HG03378 (cell line): ENCODE data around the gene GASK1A.

Source experiments
- ATAC-seq: cut with Tn5 transposase; IDR thresholded peaks from one replicate; pipeline ENCODE4 v1.9.1; 2021; ENCODE audit warnings: mild to moderate bottlenecking, moderate library complexity; ENCODE audit not compliant: unreplicated experiment

The GASK1A gene

DNA sequence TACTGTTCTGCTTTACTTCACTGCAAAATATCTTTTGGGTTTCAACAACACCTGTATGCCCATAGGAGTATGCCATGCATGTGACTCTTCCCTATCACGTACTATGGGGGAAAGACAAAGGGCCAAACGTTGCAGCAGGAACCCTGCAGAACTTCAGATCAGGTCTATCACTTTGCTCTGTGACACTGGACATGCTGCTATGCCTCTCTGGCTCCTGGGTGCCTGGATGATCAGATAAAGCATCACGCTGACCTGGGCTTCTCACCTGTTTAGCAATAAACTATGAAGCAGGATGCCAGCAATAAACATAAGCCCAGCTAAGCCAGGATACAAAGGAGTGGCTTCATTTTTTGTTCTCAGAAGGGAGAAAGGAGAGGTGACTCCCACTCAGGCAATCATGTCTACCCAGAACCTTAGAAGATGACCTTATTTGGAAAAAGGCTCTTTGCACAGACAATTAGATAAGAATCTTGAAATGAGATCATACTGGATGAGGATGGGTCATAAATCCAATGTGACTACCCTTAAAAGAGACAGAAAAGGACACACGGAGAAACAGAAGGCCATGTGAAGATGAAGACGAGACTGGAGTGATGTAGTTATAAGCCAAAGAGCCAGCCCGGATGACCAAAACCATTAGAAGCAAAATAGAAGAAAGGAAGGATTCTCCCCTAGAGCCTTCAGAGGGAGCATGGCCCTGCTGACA lies 107.5 kb downstream of the GASK1A start:
- ATAC-seq: no peak

DNA sequence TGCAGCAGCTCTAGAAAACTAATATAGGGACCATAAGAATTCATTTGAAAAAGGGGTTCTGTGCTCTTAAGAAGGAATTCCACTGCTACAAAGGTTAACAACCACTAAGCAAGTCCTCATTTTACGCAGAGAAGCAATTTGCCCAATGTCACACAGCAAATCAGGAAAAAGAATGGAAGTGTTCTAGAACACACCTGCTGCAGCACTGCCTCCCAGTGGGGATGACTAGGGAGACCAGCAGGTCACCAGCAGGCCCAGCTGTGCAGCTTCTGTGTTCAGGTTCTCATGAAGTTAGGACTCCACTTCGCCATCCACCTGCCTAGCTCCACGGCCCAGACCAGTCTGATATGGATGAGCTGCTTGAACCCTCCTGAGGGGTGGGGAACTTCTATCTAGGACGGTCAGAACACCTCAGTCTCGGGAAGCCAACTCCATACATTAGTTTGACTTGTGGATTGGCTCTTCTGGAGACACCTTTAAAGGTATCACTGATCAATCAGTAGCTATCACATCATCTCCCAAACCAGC lies 108.2 kb downstream of the GASK1A start:
- no peak for ATAC-seq

GRCh38 chr3:43089081-43089480 lies 110.0 kb downstream of the GASK1A start:
- no peak for ATAC-seq

- no peak for ATAC-seq
Measured at GRCh38 chr3:43090238-43090637, 111.1 kb downstream of the GASK1A start.

- ATAC-seq: no peak
Measured at GRCh38 chr3:43091481-43091880, 112.4 kb downstream of the GASK1A start.

GRCh38 chr3:43093006-43093405 lies 113.9 kb downstream of the GASK1A start:
- no peak for ATAC-seq

DNA sequence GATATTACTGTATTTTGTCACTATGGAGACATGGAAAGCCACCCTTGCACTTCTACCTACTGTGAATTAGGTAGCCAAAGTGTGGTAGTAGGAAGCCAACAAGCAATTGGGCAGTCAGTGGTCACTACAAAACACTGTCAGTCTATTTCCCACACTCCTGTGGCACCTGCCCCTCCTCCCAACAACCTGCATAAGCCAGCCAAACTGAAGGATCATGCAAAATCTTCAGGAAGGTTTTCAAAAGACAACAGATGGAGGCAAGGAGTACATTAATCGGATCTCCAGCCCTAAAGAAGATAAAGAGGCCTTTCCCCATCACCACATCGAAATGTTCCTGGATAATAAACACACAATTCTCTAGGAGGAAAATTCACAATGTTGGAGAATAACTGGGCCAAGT lies 114.9 kb downstream of the GASK1A start:
- ATAC-seq: no peak

- ATAC-seq: no peak
Measured at GRCh38 chr3:43094381-43094780, 115.3 kb downstream of the GASK1A start.

GRCh38 chr3:43094851-43095250 lies 115.7 kb downstream of the GASK1A start:
- ATAC-seq: no peak

- no peak for ATAC-seq
Measured at GRCh38 chr3:43095370-43095769, 116.3 kb downstream of the GASK1A start.

GRCh38 chr3:43096761-43097160 lies 117.7 kb downstream of the GASK1A start:
- no peak for ATAC-seq

DNA sequence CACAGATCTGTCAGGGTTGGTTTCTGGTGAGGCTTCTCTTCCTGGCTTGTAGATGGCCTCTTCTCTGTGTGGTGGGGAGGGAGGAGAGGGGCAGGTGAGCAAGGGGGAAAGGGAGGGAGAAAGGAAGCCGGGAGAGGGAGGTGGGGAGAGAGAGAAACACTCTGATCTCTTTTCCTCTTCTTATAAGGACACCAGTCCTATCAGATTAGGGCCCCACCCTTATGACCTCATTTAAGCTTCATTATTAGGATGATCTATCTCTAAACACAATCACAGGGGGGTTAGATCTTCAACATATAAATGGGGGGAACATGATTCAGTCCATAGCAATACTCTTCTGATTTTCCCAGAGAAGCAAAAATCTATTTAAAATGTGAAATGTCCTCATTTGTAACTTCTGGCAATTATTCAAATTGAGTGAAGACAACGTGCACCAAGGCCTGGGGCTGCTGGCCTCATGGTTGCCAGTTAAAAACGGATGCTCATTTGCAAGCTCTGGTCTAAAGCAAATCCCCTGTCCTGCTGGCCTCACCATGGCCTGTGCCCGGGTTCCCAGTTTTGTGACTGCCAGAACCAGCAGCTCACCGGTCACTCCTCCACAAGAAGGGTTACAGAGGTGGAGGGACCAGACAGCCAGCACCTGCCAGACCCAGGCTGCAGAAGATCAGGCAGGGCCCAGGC lies 118.4 kb downstream of the GASK1A start:
- no peak for ATAC-seq

- no peak for ATAC-seq
Measured at GRCh38 chr3:43098761-43099160, 119.7 kb downstream of the GASK1A start.

GRCh38 chr3:43102773-43103480 lies 123.8 kb downstream of the GASK1A start:
- no peak for ATAC-seq

DNA sequence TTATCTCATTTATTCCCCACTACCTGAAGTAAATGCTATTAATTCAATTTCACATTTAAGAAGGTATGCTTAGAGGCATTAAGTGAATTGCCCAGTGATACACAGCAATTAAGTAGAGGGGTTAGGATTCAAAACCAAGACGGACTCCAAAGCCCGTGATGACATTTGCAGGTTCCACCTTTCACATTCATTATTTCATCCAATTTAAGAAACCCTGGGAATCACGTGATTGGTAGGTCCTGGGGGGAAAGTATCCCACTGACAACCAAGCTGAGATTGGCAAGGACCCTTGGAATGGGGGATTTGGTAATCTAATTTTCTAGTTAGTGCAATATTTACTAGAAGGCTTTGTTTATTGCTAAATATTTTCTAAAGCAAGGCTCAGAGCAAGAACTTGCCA lies 124.9 kb downstream of the GASK1A start:
- no peak for ATAC-seq

DNA sequence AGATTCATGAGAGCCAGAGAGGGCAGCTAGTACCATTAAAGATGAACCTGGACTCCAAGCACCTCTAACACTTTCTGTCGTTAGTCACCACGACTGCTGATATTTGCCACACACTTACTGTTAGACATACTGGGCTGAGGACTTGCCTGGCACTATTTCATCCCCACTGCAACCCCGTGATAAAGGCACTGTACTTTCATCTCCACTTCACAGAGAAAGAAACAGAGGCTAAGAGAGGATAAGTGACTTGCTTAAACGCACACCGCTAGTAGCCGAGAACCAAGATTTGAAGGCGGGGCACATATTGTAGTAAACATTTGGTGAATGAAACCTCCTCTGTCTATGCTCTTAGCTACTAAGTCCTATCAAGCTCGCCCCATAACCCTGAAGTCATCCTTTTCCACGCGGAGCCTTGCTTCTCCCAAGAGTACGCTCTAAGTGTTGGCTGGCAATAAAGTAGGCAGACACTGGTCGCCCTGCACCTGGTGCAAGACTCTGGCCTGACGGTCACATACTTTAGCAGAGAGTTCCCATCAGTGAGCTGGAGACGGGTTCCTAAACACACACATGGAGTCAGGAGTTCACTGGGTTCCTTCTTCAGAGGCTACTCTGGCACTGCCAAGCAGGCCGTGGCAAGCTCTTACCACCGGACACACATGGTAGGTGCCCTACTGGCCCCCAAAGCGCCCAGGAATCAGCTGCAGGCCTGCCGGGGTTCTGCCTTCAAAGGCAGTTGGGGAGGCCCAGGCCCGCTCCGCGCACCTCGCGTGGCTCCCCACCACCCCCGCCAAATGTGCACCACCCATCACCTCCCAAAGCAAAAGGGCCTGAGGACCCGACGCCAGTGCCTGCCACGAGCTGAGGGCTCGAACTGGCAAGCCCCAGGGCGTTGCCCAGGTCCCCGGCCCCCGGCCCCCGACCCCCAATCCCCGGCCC lies 125.8 kb downstream of the GASK1A start:
- ATAC-seq: no peak

DNA sequence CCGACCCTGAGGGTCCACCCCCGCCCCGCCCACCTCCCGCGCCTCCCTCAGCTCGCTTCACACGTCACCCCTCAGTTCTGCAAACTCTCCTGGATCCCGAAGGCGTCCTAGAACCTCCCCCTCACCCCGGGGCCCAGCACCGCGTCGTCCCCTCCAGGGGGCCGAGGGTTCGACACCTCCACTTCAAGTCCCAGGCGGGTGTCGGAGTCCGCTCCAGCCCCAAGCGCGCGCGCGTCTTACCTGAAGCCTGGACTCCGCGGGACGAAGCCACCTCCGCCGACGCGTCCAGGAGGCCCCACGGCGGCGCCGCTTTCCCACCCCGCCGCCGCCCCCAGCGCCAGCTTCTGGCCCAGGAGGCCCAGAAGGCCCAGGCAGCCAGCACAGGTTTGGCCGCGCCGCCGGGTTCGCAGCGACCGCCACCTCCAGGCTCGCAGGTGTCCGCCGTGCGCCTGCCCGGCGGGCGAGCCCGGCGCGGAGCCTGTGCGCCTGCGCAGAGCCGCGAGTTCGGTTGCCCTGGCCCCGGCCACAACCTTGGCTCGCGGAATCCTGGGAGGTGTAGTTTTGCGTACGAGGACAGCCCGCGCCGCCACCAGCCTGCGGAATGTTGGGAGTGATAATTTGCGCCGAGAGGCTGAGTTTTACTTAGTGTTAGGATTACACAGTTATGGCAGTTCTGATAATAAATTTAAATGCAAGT lies 126.6 kb downstream of the GASK1A start, which contains the start of gene POMGNT2:
Gene POMGNT2 (minus strand): TSS at position 484 of the 697 bp plus-strand sequence. CDS start 24,648 bp downstream, outside the sequence.
- ATAC-seq: no peak

DNA sequence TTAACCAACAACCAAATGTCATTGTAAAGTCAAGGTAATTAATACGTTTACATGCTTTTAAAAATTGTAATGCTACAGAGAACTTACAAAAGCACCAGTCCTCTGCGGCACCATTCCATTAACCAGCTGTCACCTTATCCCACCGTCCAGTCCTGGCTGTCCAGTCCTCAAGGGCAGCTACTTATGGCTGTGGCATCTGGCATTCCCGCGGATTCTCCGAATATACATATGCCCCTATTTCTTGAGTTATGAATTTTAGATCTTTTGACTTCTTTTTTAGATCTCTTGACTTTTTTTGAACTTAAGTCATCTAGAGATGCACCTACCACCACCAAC lies 127.2 kb downstream of the GASK1A start:
- no peak for ATAC-seq
